Spleen (tissue), 7 donors: ENCODE data around the gene VRK1.

Experiments used
- POLR2A ChIP-seq, 3 donors: fragments of 450-650 bp; IDR thresholded peaks; one replicate each; pipeline ENCODE4 v1.5.1; 2017; ENCODE audit warnings: antibody characterized with exemption in 3 of 3, mild to moderate bottlenecking in 1 of 3
- POLR2AphosphoS5 ChIP-seq, 3 donors: sonication (generic); formaldehyde crosslinking; IDR thresholded peaks; one replicate each; pipeline ENCODE4 v1.5.1; 2017; ENCODE audit warnings: antibody characterized with exemption in 3 of 3
- TF ChIP-seq, protein P1 (sequence below), 11 experiments: fragments of 200-600 bp in 7 of 11; fragments of 450-650 bp in 4 of 11; sonication (generic) in 4 of 11; IDR thresholded peaks in 8 of 11; conservative IDR thresholded peaks in 3 of 11; 1 replicate in 7 of 11; 2 replicates in 4 of 11; pipeline versions ENCODE4 v1.4.0 to v1.8.0; 2016 to 2021; ENCODE audit warnings: antibody characterized with exemption in 11 of 11, inconsistent platforms in 4 of 11, mild to moderate bottlenecking in 1 of 11
- donor health status: DM: no; HTN: no; CAD: no; lungs with moderate emphysema.
- donor health status: DM: no; HTN: no; CAD: no.
- donor health status: DM: no; HTN: no; CAD: no.

DNA sequence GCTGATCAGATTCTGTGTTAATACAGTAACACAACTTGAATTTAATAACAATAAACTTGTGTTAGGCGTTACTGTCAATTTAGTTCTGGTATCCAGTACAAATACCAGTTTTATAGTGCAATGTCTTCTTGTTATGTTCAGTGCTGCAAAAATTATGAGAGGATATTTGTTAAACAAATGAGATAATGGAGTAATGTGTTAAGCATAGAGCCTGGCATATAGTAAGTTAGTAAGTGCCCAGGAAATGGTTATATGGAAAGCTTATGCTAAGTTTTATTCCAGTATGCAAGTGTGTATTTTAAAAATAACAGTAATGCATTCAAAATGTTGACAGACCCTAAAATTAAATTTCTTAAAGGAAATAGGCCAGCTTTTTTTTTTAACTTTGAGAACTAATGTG lies 1.8 kb downstream of the VRK1 start:
- TF ChIP-seq, protein P1, sequence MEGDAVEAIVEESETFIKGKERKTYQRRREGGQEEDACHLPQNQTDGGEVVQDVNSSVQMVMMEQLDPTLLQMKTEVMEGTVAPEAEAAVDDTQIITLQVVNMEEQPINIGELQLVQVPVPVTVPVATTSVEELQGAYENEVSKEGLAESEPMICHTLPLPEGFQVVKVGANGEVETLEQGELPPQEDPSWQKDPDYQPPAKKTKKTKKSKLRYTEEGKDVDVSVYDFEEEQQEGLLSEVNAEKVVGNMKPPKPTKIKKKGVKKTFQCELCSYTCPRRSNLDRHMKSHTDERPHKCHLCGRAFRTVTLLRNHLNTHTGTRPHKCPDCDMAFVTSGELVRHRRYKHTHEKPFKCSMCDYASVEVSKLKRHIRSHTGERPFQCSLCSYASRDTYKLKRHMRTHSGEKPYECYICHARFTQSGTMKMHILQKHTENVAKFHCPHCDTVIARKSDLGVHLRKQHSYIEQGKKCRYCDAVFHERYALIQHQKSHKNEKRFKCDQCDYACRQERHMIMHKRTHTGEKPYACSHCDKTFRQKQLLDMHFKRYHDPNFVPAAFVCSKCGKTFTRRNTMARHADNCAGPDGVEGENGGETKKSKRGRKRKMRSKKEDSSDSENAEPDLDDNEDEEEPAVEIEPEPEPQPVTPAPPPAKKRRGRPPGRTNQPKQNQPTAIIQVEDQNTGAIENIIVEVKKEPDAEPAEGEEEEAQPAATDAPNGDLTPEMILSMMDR (IDR thresholded peaks at IDR 0.05 in 8 of 11, conservative IDR thresholded peaks at IDR 0.05 in 3 of 11), result no peak
- TF ChIP-seq POLR2AphosphoS5 (IDR thresholded peaks at IDR 0.05) (no peak), POLR2A (IDR thresholded peaks at IDR 0.05) (no peak)
